Stimulated activated CD4-positive, alpha-beta T cell treated with anti-CD3 and anti-CD28 coated beads, Interleukin-2, amount 100 ng/mL, for 4 hours (primary cell): Measurements from ENCODE around the gene SLC46A1.

Experiments
- DNase-seq: peaks from one replicate; pipeline ENCODE4 v3.0.0-alpha.2; 2020; ENCODE audit warnings: low read depth

Gene SLC46A1

DNA sequence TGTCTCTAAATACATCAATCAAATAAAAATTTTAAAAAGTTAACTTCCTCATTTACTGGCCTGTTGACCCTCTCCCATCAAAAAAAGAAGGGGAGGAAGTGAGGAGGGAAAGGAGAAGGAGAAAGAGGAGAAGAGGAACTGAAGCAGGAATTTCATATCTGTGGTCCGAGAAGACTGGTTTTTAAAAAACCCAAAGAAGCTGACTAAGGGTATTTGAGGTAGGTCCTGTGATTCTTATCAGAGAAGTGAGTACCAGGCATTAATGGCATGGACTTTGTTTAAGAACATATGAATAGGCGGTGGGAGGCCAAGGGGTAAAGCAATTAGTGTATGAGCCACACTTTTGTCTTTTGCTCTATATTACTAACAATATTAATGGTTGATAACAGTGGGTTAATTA is 2.0 kb downstream of the SLC46A1 start:
- DNase-seq: no peak

DNA sequence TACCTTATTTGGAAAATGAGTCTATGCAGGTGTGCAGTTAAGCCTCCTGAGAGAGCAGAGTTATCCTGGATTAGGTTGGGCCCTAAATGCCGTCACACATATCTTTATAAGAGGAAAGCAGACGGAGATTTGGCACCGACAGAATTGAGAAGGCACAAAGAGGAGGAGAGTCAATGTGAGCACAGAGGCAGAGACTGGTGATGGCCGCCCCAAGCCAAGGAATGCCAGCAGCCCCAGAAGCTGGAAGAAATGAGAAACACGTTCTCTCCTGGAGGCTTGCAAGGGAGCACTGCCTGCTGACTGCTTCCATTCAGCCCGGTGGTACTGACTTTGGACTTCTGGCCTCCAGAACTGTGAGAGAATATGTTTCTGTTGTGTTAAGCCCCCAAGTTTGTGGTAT is 3.2 kb downstream of the SLC46A1 start:
- DNase-seq: no peak

DNA sequence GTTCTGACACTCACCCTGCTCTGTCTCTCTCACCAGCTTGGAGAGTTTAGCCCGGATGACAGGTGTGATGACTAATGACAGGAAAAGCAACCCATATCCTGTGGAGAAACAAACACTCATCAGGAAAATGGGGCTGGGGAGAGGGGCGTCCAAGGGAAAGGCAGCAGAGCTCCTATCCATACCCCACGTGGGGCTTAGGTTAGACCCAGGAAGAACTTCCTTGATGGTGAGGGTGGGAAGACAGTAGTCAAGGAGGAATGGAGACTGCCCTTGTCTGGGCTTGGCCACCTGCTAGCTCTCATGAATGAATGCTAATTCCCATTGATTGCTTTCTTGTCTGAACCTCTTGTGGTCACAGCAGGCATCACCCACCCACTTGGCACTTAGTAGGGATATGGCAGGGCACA is 3.8 kb downstream of the SLC46A1 start:
- no peak for DNase-seq

DNA sequence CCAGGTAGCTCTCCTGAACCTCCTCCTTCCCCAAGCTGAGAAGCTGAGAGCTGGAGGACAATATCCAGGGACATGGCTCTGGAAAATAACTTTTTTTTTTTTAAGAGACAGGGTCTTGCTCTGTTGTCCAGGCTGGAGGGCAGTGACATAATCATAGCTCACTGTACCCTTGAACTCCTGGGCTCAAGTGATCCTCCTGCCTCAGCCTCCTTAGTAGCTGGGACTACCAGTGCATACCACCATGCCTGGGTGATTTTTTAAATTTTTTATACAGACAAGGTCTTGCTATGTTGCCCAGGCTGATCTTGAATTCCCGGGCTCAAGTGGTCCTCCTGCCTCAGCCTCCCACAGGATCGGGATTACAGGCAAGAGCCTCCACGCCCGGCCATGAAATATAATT is 6.2 kb downstream of the SLC46A1 start:
- DNase-seq: no peak

DNA sequence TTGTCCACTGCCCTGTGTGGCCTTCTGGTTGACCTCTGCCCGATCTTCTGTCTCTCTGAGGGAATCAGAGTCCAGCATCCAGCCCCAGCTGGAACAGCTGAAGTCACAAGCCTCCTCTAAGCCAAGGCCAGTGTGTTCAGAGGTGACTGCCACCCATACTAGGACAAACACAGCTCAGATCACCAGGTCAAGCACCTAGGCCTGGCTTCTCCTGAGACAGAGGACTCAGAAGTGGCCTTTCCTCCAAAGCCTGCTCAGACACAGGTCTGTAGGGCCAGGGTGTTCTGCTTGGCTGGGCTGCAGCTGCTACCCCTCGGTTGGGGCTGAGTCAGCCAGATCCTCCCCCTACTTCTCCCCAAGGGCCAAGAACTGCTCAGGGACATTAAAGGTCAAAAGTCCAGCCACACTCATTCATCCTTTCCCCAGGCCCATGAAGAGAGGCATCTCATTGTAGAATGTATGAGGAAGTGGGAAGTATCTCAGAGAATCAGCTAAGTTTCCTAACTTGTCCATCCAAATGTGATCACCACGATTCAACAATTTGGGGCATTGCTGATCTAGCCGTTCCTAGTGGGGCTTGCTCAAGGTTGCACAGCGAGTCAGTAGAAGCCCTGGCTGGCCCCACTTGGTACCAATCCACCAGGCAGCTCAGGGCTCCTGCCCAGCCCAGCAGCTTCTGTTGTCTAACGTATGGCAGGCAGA is 7.6 kb downstream of the SLC46A1 start:
- DNase-seq: no peak

DNA sequence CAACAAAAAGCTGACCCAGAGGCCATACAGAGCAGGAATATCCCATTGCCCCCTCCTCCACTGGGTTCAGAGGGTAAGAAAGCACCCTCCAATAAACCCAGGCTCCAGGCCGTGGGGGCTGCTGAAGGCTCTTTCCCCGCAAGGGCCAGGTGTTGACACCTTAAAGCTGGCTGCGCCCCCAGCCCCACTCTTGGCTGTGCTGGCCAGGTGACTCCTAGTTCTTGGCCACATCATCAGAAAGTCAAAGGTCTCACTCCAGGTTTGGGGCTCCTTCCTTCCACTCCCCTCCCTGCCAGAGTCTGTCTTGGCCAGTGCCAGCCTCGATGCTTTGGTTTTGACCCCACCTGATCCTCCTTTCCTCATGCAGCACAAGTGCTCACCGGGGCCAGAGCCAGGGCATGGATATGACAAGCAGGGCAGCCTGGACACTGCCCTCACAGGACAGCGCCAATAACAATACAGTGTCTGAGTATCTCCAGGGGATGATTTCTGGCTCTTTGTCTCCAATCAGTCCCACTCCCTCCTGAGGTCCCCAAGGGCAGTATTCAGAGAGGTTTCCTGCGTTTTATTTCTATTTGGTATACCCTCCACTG is 8.2 kb downstream of the SLC46A1 start:
- no peak for DNase-seq

DNA sequence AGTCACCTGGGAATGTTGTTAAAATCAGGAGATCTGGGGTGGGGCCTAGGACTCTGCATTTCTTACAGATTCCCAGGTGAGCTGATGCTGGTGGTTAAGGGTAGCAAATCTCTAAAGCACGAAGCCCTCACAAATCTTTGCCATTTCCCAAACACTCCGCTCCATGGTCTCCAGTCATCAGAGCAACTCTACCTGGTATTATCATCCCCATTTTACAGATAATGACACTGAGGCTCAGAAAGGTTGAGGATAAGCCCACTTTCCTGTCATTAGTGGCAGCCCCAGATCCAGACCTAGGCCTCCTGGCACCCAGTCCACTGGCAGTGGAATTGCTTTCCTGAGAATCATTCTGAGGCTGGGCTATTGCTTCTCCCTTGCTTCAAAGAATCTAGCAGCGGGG is 8.7 kb downstream of the SLC46A1 start:
- no peak for DNase-seq

DNA sequence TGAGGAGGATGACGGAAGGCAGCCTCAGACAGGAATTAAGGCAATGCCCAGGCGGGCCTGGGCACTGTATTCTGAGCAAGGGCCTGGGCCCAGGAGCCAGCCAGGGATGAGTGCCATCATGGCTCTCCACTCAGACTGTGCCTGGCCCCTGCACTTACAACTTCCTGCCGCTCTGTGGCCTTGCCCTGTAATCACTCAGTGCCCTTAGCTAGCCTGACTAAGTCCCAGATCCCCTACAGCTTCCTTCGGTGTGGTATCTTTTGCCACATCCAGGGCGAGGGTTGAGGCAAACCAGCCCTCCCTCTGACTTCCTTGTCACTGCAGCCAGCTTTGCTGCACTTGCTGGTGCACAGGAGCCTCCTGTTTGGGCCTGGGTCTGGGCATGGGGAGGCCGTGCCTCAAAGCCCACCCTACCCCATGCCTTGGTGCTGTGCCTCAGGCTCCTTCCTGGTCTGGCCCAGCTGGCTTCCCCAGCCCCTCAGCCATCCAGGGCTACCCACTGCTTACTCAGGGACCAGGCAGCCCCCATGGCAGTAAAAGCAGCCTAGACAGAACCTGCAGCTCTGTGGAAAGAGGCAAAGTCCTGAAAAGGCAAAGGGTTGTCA is 9.3 kb downstream of the SLC46A1 start:
- DNase-seq: no peak

DNA sequence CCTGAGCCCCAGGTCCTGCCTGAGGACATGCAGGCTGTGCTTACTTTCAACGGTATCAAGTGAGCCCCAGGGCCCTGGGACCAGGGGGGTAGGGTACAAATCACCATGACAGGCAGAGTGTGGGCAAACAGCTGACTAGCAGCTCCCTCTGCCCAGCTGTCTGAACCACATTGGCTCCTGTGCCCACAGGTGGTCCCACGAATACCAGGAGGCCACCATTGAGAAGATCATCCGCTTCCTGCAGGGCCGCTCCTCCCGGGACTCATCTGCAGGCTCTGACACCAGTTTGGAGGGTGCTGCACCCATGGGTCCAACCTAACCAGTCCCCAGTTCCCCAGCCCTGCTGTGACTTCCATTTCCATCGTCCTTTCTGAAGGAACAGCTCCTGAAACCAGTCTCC is 10.0 kb downstream of the SLC46A1 start:
- DNase-seq: no peak

DNA sequence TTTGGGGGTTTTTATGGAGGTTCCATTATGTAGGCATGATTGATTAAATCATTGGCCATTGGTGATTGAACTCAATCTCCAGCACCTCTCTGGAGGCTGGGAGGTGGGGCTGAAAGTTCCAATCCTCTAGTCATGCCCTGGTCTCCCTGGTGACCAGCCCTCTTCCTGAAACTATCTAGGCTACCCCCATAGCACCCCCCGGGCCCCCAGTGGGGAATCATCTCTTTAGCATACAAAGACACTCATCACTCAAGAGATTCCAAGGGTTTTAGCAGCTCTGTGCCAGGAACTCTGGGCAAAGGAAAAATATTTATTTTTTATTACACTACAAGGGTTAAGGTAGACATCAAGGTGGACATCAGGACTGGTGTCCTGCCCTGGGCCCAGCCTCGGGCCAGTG is 10.6 kb downstream of the SLC46A1 start:
- DNase-seq: no peak

DNA sequence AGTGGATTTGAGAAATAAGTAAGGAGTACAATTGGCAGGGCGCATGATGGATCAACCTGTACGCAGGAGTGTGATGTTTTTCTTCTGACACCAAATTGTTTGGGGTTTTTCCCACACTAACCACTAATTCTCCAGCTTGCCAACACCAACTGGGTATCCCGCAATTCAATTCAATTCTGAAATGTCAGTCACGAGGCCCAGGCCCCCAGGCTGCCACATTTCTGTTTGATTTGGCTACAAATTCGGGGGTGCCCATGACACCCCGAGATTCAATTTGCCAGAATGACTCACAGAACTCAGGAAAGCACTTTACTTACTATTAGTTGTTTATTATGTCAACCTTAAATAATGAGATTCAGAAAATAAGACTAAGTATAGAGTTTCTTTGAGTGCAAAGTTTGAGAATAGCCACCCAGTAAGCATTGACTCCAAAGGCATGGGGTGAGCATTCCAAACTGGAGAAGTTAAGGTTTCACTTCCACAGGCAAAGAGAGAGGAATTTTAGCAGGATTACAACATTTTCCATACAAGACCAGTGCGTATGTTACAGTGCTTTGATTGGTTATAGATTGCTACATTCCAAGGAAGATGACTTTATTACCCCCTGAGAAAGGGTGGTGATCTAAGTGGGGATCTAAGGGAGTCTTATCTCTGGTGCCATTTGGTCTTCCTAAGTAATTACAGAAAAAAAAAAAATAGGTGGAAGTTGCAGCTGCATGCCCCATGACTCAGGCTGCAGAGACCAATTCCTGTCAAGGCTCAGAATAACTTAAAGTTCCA is 11.5 kb downstream of the SLC46A1 start:
- no peak for DNase-seq

DNA sequence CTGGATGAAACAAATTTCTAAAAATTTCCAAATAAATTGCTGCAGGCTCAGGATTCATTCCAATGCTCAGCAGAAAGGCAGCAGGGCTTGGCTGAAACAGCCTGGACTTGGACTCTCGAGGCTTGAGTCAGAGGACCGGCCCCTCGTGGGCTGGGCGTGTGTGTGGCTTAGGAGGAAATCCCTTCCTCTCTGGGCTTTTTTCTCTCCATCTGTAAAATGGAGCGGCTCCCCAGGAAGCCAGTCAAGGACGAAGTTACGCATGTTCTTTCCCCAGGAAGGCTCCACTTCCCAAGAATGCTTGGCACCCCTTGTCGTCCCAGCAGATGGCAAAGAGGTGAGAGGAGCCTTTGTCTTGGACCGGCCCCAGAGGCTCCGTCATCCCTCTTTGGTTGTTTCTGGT is 13.5 kb downstream of the SLC46A1 start:
- DNase-seq: no peak

DNA sequence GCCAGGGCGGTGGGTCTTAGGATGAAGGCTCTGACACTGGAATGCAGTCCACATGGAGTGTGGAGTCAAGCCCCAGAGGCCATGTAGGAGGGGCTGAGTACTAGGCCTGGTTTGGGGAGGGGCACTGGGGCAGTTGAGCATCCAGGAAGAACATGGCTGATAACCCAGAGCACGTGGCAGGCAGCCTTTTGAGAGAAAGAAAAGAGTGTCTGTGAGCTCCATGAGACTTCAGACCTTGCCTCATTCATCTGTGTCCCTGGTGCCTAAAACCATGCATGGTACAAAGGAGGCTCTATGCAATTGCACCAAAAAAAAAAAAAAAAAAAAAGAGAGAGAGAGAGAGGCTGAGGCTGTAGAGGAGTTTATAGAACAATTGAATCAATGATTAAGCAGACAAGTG is 14.6 kb downstream of the SLC46A1 start:
- DNase-seq: no peak

DNA sequence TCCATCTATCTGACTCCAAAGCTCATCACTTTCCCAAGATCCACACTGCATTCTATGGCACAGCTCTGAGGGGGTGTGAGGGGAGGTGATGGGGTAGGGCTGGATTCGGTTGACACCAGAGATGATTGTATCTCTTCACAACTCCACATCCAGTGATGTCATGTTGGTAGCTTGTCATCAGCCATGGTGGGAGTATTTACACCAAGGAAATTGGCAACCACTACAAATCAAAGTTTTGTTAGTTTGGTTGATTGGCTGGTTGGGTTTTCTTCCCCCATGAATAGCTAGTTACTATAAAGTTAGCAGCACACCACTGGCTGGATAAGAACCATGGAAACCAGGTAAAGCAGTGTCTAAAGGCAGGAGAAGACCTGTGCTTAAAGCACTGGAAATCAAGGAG is 15.0 kb downstream of the SLC46A1 start:
- no peak for DNase-seq

DNA sequence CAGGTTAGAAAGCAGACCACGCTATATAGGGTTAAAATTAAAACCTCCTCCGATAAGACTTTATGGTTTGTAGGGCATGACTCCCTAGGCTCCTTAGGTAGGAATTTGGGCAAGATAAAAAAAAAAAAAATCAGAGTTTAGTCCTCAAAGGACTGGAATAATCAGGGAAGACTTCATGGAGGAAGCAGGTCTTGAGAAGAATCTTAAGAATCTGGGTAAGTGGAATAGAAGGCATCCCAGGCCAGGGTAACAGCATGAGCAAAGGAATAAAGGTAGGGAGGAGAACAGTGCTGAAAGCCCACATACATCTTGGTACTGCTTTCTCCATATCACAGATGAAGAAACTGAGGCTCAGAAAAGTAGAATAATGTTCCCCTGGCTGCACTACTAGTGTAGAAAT is 15.4 kb downstream of the SLC46A1 start:
- no peak for DNase-seq

DNA sequence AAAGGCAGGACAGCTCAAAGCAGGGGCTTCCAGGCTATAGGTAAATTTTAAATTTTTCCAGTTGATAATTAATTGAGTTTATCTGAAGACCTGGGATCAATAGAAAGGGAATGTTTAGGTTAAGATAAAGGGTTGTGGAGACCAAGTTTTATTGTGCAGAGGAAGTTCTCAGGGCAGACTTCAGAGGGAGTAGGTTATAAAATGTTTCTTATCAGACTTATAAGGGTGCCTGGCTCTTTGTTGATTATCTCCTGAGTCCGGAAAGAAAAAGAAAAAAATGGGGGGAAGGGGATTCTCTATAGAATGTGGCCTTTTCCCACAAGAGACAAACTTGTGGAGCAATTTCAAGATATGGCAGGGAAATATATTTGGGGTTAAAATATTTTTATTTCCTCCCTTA is 15.9 kb downstream of the SLC46A1 start:
- DNase-seq: no peak

DNA sequence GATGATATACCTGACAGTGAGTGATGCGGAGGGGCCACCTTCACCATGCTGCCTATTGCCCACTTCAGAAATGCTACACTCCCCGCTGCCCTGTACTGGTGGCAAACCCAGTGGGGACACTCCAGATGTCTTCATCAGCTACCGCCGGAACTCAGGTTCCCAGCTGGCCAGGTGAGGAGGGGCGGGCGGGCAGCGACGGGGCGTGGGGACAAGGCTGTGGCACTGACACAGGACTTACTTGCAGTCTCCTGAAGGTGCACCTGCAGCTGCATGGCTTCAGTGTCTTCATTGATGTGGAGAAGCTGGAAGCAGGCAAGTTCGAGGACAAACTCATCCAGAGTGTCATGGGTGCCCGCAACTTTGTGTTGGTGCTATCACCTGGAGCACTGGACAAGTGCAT is 17.9 kb downstream of the SLC46A1 start:
- DNase-seq: no peak

DNA sequence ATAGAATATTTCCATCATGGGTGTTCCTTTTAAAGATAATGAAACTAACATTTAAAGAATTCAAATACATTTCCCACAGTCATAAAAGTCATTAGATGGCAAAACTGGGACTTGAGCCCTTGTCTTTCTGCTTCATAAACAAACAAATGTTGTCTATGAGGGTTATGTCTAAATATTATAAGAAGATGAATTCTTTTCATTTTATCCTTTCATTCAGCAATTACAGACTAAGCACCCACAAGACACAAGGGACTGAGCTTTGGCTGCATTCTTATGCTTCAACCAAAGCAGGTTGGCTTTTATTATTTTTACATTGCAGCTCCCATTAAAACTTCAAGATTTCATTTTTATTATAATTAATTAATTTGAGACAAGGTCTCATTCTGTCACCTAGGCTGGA is 19.6 kb downstream of the SLC46A1 start:
- DNase-seq: no peak

DNA sequence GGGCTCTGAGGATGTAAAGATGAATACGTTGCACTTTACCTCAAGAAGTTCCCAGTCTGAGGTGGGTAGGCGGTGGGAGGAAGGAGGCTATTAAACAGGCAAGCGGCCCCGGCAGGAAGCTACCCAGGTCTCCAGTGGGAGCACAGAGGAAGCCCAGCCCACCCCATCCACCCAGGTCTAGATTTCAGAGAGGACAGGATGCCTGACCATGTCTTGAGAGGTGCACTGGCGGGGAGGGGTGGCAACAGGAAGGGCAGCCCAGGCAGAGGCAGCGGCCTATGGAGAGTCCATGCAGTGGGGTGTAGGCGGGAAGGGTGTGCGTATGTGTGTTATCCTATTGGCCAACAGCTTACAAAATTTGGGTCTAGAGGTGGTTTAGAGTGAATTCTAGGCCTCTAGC is 20.6 kb downstream of the SLC46A1 start:
- DNase-seq: no peak

DNA sequence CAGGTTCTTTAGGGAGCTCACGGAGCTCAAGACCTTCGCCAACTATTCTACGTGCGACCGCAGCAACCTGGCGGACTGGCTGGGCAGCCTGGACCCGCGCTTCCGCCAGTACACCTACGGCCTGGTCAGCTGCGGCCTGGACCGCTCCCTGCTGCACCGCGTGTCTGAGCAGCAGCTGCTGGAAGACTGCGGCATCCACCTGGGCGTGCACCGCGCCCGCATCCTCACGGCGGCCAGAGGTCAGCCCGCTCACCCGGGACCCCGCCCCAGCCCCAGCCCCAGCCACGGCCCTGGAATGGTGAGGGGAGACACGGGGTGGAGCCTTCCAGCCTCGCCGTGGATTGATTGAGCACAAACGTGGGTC is 21.0 kb downstream of the SLC46A1 start:
- DNase-seq: no peak

DNA sequence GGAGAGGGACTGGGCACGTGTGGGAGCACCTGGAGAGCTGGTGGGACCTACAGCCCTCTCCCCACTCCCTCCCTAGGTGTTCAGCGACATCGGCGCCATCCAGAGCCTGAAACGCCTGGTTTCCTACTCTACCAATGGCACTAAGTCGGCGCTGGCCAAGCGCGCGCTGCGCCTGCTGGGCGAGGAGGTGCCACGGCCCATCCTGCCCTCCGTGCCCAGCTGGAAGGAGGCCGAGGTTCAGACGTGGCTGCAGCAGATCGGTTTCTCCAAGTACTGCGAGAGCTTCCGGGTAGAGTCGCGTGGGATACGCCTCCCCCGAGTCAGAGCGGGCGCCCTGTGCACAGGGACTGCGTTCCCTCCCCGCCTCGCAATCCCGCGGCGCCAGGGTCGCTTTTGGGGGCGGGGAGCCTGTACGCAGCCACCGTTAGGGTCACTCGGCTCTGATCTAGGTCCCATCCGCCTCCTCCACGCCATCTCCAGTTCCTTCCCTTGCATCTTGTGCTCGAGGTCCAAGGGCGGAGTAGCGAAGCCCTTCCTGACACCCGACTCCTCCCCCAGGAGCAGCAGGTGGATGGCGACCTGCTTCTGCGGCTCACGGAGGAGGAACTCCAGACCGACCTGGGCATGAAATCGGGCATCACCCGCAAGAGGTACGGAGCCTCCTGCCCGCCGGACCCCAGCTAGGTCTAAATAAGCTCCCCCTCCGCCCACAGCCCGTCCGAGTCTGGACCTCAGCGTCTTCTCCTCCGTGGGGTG is 21.6 kb downstream of the SLC46A1 start:
- peak; percentile 53 for DNase-seq

DNA sequence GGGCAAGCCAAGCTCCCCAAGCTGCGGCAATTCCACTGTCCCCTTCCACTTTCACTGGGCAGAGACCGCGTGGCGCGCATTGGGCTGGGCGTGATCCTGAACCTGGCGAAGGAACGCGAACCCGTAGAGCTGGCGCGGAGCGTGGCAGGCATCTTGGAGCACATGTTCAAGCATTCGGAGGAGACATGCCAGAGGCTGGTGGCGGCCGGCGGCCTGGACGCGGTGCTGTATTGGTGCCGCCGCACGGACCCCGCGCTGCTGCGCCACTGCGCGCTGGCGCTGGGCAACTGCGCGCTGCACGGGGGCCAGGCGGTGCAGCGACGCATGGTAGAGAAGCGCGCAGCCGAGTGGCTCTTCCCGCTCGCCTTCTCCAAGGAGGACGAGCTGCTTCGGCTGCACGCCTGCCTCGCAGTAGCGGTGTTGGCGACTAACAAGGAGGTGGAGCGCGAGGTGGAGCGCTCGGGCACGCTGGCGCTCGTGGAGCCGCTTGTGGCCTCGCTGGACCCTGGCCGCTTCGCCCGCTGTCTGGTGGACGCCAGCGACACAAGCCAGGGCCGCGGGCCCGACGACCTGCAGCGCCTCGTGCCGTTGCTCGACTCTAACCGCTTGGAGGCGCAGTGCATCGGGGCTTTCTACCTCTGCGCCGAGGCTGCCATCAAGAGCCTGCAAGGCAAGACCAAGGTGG is 24.7 kb downstream of the SLC46A1 start:
- no peak for DNase-seq
